IgD-negative memory B cell (primary cell): ENCODE data around the gene VSIR. TPM values are rescaled to one million over a fixed set of nuclear protein-coding genes. Genes with fewer than 3 reads are reported as not detected.

ENCODE experiments used
- H3K27ac Mint-ChIP-seq, 3 donors: one replicate each; pipeline ENCODE4 v1.8.0; 2020 to 2022; ENCODE audit warnings: mild to moderate bottlenecking in 3 of 3, mixed read lengths in 3 of 3, moderate library complexity in 1 of 3
- H3K27me3 Mint-ChIP-seq: one replicate; pipeline ENCODE4 v1.8.0; 2021; ENCODE audit warnings: mixed read lengths
- H3K36me3 Mint-ChIP-seq: one replicate; pipeline ENCODE4 v1.8.0; 2020; ENCODE audit warnings: mild to moderate bottlenecking, mixed read lengths
- H3K4me1 Mint-ChIP-seq, 3 donors: one replicate each; pipeline ENCODE4 v1.8.0; 2020 to 2022; ENCODE audit warnings: mixed read lengths in 3 of 3, mild to moderate bottlenecking in 1 of 3
- H3K4me3 Mint-ChIP-seq, 4 donors: one replicate each; pipeline ENCODE4 v1.8.0; 2020 to 2022; ENCODE audit warnings: mild to moderate bottlenecking in 4 of 4, mixed read lengths in 4 of 4, moderate library complexity in 3 of 4
- H3K9me3 Mint-ChIP-seq, 3 donors: one replicate each; pipeline ENCODE4 v1.8.0; 2020 to 2021; ENCODE audit warnings: mixed read lengths in 3 of 3, mild to moderate bottlenecking in 1 of 3
- polyA plus RNA-seq: library from polyadenylated mRNA; unstranded; fragments of 300-500 nt; fragmentation: Illumina TruSeq; gene quantifications from one replicate; pipeline ENCODE4 v1.2.3, GENCODE V29; 2021

VSIR gene
- polyA plus RNA-seq, 1 donor from 2014 or later = 73.6 TPM

DNA sequence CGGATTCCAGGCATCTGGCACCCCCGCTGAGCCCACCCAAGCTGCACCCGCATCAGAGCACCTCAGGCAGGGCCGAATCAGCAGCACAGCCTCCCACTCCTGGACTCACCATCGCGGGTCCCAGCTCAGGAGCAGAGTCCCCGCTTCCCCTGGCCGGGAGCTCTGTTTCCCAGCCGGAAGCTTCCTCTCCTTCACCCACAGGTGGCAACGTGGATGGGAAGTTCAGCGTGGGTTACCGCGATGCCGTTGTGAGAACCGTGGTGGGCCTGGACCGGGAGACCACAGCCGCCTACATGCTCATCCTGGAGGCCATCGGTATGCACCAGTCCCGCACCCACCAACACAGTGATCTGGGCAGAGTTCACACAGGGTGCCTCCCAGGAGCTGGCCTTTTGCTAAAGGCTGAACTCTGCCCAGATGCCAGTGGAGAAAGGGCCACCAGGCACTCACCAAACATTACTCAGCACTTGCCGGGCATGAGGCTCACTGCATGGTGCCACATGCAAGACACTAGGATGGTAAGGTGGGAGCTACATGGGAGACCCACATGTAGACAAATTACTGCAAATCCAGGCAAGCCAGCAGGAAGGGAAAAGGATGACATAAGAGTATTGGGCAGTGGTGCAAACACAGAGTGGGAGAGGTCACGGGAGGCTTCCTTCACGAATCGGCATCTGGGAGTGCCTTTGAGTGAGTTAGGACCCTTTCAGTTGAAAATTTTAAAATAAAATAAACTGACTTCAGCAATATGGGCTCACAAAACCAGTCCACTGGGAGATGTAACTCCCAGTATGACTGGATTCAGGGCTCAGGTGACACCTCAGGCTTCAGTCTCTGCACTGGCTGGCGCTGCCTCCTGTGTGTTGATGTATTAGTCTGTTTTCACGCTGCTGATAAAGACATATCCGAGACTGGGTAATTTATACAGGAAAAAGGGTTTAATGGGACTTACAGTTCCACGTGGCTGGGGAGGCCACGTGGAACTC, 64.1 kb downstream of the VSIR start:
- Mint-ChIP-seq H3K27me3 (no peaks in the 10 kb centered on the region), H3K4me3 (no peak overlapping the region), H3K4me1 (peaks cover 21 to 37% (median 29%) of the 10 kb centered on the region in 3 donors), H3K27ac (peak overlapping the region in 1 of 3 donors; percentile 61), H3K9me3 (no peaks in the 10 kb centered on the region), H3K36me3 (no peaks in the 10 kb centered on the region)

DNA sequence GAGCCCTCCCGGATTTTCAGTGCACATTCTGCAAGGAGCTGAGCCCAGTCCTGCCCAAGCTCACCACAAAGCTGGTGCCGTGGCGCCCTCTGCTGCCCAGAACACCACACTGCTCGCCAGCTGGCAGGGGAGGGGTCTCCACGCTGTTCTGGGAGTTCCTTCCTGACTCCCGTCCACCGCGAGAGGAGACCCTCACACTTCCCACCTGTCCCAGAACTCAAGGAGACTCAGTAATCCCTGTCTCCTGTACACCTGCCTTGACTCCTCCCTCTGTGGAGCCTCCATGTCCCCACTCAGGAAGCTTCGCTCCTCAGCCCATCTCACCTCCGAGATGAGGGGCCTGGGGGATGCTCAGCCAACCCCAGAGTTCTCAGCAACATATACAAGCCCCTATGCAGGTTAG, 65.0 kb downstream of the VSIR start:
- Mint-ChIP-seq H3K9me3 (no peaks in the 10 kb centered on the region), H3K27me3 (no peaks in the 10 kb centered on the region), H3K36me3 (no peaks in the 10 kb centered on the region), H3K27ac (no peak overlapping the region), H3K4me1 (peaks cover 13 to 29% (median 20%) of the 10 kb centered on the region in 3 donors), H3K4me3 (peak overlapping the region in 1 of 4 donors; percentile 28)

DNA sequence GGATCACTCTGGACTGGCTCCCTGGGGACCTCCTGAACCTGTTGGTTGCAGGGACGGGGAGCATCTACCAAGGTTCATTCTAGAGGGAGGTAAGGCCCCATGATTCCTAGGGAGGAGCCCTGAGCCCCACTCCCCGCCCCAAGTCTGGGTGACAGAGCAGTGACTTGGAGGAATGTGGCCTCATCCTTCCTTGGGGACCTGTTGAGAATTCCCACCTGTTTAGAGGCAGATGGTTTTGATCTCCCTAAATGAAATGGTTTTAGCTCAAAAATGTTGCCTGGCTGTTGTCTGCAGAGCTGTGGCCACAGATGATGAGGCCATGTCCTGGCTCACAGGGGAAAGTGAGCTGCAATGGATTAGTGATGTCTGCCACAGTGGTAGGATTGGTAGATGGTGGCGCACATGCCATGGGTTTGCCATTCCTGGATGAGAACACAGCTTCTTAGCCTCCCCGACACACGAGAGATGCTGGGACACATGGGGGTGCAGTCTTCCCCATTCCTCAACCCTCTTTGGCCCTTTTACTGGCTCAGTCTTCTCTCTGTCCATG, 66.0 kb downstream of the VSIR start:
- Mint-ChIP-seq H3K4me1 (peaks cover 7 to 19% (median 13%) of the 10 kb centered on the region in 3 donors), H3K27me3 (no peaks in the 10 kb centered on the region), H3K27ac (no peak overlapping the region), H3K9me3 (no peaks in the 10 kb centered on the region), H3K4me3 (peak overlapping the region in 1 of 4 donors; percentile 61), H3K36me3 (no peaks in the 10 kb centered on the region)

DNA sequence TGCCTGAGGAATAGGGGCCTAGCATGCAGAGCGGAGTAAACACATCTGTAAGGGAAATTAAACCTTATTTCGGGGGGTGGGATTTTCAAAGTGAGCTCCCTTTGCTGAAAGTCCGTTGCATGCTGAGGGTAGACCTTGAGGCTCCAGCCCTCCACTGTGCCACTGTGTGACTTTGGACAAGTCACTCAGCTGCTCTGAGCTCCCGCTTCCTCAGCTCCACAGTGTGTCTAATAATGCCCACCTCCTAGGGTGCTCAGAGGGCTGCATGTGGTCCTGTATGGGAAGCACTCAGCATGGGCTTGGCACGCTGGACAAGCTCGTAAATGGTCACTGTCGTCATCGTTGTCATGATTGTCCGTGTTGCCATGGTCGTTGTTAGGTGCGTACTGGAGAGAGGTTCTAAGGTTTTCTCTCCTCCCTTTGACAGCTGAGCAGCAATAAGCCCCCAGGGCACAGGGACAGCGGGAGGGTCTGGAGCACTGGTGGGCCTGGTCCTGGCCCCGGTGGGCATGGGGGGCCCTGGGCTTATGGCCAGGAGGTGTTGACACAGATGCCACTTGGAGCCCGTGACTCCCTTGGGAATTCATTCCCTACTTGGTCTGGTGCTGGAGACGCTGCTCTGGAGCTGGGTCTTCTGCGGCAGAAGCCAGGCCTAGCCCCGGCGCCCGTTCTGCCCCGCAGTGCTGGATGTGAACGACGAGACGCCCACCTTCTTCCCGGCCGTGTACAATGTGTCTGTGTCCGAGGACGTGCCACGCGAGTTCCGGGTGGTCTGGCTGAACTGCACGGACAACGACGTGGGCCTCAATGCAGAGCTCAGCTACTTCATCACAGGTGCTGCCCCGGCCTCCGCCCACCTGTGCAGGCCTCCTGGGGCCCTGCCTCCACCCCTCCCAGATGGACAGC, 66.9 kb downstream of the VSIR start:
- no peaks in the 10 kb centered on the region for H3K9me3 Mint-ChIP-seq
- no peaks in the 10 kb centered on the region for H3K36me3 Mint-ChIP-seq
- no peak overlapping the region for H3K27ac Mint-ChIP-seq
- H3K4me1 Mint-ChIP-seq = peaks cover 6 to 16% (median 8%) of the 10 kb centered on the region in 3 donors
- H3K27me3 Mint-ChIP-seq = no peaks in the 10 kb centered on the region
- no peak overlapping the region for H3K4me3 Mint-ChIP-seq

DNA sequence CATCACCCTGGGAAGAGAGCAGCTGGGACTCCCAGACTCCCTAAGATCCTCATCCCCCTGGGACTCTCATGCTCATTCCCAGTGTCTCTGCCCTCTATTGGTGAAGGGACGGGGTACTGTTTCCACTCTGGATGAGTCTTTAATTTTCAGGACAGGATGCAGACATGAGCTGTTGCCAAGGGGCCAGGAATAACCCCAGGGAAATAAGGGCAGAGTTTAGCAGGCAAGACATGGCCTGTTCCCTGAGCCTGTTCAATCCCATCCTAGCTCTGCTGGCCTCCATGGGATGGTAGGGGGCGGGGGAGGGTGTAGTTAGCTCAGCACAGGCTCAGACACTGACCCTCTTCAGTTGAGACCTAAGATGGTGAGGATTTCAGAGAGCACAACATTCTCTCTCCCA, 67.7 kb downstream of the VSIR start:
- H3K4me1 Mint-ChIP-seq = peaks cover 6 to 16% (median 8%) of the 10 kb centered on the region in 3 donors
- peak overlapping the region in 1 of 3 donors; percentile 39 for H3K27ac Mint-ChIP-seq
- H3K27me3 Mint-ChIP-seq = no peaks in the 10 kb centered on the region
- no peaks in the 10 kb centered on the region for H3K36me3 Mint-ChIP-seq
- H3K4me3 Mint-ChIP-seq = no peak overlapping the region
- no peaks in the 10 kb centered on the region for H3K9me3 Mint-ChIP-seq

DNA sequence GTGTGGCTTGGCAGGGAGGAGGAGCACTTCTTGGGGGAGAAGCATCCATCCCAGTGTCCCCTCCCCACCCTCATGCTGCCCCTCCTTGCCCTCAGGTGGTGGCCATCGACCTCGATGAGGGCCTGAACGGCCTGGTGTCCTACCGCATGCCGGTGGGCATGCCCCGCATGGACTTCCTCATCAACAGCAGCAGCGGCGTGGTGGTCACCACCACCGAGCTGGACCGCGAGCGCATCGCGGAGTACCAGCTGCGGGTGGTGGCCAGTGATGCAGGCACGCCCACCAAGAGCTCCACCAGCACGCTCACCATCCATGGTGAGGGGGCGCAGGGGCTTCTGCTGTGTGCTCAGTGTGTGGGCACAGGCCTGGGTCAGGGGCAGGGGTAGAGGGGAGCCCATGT, 68.5 kb downstream of the VSIR start:
- H3K27ac Mint-ChIP-seq = no peak overlapping the region
- no peak overlapping the region for H3K4me3 Mint-ChIP-seq
- H3K9me3 Mint-ChIP-seq = no peaks in the 10 kb centered on the region
- no peaks in the 10 kb centered on the region for H3K36me3 Mint-ChIP-seq
- peaks cover 3 to 12% (median 5%) of the 10 kb centered on the region in 3 donors for H3K4me1 Mint-ChIP-seq
- H3K27me3 Mint-ChIP-seq = no peaks in the 10 kb centered on the region

DNA sequence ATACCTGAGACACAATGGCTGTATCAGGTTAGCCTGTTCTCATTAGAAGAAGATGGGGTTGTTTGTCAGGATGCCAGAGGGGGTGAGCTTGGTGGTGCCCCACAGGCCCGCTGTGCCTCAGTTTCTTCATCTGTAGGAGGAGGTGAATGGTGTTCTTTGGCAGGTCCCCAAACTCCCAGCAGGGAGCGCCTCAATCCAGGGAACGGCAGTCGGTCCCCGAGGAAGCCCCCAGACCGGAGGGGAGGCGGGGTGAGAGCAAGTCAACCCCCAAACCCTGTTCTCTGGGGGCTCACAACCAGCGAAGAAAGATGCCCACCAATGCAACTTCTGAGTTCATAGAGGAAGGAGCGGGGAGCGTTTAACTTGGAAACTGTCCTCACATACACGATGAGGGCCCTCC, 69.7 kb downstream of the VSIR start:
- peaks cover under 1% of the 10 kb centered on the region for H3K27me3 Mint-ChIP-seq
- H3K9me3 Mint-ChIP-seq = no peaks in the 10 kb centered on the region
- no peak overlapping the region for H3K4me3 Mint-ChIP-seq
- no peaks in the 10 kb centered on the region for H3K36me3 Mint-ChIP-seq
- H3K27ac Mint-ChIP-seq = no peak overlapping the region
- H3K4me1 Mint-ChIP-seq = peaks cover 2 to 7% (median 2%) of the 10 kb centered on the region in 3 donors

DNA sequence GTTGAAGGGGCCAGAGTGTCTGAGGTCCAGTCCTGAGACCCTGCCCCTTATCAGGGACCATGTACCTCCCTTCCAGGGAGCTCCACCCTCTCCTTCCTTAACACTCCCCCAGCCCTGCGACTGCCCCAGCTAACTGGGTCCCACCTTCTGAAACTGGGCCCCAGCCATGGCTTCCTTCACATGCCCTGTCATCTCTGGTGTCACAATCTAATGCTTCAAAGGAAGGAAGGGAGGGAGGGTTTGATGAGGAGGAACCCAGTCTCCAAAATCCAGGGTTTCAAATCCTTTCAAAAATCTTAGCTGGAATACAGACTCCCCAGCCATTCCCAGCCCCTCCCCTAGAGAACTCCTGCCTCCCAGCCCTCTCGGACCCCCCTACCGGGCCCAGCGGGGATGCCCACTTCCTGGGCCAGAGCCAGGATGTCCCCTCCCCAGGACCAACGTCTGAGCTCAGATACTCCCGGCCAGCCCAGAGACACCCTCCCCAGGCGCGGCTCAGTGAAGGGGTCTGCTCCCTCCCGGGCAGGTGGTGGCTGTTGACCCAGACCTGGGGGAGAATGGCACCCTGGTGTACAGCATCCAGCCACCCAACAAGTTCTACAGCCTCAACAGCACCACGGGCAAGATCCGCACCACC, 71.7 kb downstream of the VSIR start:
- H3K27me3 Mint-ChIP-seq = peaks cover 2% of the 10 kb centered on the region
- no peak overlapping the region for H3K27ac Mint-ChIP-seq
- H3K4me3 Mint-ChIP-seq = no peak overlapping the region
- H3K36me3 Mint-ChIP-seq = no peaks in the 10 kb centered on the region
- no peaks in the 10 kb centered on the region for H3K9me3 Mint-ChIP-seq
- H3K4me1 Mint-ChIP-seq = peaks cover 9 to 13% (median 11%) of the 10 kb centered on the region in 3 donors

DNA sequence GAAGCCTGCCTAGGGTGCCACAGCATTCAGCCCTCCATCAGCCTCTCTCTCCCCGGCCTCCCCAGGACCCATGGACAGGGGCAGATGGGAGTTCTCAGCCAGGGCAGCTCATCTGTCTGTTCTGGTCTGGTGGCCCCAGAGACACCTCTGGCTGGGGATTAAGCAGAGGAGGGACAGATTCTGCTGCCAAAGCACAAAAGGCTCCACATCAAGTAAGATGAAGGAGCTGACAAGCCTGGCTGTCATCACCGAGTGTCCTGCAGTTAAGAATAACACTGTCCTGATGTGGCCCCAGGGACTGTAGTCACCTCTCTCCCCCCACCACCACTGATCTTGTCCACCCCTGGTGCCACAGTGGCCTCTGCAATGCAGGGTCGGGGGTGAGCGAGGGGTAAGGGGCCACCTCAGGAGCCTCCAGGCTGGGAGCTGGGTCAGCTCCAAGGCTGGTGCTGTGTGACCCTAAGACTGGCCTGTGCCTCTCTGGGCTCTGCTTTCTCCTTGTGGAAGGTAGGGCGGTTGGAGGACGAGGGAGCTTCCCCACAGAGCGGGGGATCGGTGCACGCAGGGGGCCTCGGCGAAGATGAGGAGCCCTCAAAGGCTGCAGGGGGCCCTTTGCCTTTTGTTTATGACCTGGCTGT, 72.5 kb downstream of the VSIR start:
- Mint-ChIP-seq H3K36me3 (no peaks in the 10 kb centered on the region), H3K27me3 (peaks cover 2% of the 10 kb centered on the region), H3K4me1 (peaks cover 10 to 13% (median 12%) of the 10 kb centered on the region in 3 donors), H3K27ac (no peak overlapping the region), H3K4me3 (no peak overlapping the region), H3K9me3 (no peaks in the 10 kb centered on the region)

DNA sequence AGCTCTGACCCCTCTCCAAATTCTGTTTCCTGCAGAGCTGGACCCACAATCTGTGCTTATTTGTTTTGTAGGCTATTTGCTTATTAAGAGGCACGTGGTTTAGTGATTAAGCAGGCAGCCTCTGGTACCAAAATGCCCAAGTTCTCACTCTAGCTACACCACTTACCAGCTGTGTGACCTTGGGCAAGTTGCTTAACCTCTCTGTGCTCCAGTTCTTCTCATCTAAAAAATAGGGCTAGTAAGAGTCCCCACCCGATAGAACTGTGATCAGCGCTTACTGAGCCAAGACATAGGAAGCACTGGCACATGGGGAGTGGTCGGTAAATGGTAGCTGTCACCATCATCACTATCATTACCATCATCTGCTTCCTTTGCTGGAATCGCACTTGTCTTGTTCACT, 74.6 kb downstream of the VSIR start:
- Mint-ChIP-seq H3K27ac (peak overlapping the region in 1 of 3 donors; percentile 10), H3K4me1 (peaks cover 22 to 30% (median 23%) of the 10 kb centered on the region in 3 donors), H3K27me3 (peaks cover 2% of the 10 kb centered on the region), H3K9me3 (no peaks in the 10 kb centered on the region), H3K4me3 (peak overlapping the region in 1 of 4 donors; percentile 45), H3K36me3 (no peaks in the 10 kb centered on the region)

DNA sequence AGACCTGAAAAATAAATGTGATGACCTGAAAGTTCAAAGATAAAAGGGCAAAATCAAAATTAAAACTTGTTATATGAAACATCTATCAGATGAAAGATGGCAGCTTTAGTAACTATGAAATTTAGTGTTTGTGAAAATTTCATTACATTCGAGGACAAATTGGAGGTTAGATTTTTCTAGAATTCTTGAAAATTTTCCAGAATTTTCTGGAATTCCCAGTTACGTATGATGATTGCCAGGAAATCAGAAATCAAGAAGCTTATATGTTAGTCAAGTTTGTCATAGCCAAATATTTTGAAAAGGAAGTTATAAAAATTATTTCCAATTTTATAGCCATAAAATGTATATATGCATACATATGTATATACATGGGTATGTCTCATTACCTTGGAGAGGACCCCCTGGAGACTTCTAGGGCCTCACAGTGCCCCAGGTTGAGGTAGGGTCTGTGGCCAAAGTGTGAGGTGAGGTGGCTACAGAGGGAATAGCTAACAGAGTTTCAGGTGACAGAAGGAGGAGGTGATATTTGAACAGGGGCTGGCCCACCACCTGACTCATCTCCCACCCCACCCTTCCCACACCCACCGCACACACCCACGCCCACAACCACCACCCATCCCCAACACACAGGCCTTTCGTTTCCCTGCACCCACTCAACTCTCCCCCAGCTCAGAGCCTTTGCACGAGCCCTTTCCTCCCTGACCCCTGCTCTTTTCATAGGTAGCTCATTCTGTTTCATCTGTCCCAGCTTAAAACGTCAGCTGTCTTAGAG, 75.2 kb downstream of the VSIR start:
- no peaks in the 10 kb centered on the region for H3K36me3 Mint-ChIP-seq
- peaks cover 2% of the 10 kb centered on the region for H3K27me3 Mint-ChIP-seq
- H3K9me3 Mint-ChIP-seq = no peaks in the 10 kb centered on the region
- peaks cover 28 to 36% (median 29%) of the 10 kb centered on the region in 3 donors for H3K4me1 Mint-ChIP-seq
- H3K4me3 Mint-ChIP-seq = peak overlapping the region in 2 of 4 donors; percentile 45 to 65
- peak overlapping the region in 1 of 3 donors; percentile 10 for H3K27ac Mint-ChIP-seq
